GM19099 (cell line): ENCODE data around the gene ZC3H12D.

Experiments used
- POLR2A ChIP-seq: IDR thresholded peaks from 3 replicates; pipeline ENCODE4 v1.6.1; 2011; ENCODE audit warnings: low read depth; ENCODE audit not compliant: insufficient read length; ENCODE audit errors: extremely low read depth

Gene ZC3H12D

DNA sequence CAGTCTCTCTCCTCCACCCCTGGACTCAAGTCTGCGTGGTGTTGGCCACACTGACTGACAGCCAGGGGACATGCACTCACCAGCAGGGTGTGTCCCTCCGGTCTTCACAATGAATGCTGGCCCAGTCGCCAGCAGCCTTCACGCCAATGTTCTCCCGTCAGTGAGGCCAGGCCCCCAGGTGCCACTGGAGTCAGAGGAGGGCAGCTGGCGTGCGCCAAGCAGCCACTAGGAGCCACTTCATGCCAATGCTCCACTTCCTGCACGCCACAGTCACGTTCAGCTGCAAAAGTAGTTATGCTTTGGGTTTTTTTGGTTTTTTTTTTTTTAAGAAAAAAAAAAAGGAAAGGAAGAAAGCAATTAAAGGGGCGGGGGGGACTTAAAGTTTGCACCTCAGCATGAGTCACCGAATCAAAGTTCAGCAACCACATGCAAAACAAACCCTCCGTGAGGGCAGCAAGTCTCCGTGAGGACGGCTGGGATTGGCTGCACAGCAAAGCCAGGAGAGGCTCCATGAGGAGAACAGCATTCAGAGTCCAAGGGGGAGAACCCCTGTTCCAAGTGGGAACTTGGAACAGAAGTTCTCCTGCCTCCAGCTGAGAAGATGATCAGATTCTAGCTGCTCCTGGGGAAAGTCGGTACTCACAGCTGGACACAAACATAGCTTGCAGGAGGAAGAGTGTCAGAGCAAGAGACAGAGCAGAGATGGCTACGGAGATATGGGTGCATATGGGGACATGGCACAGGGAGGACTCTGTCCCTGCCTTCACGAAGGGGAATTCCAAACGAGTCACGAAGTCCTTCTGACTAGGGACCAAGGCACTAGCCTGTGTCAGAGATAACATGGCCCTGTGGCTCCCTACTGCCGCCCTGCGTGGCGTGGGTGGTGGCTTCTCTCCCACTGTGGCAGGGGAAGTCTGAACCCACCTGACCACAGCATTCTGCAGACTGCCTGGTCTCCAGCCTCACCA is at the start of gene ZC3H12D:
Gene ZC3H12D, minus strand, starts transcription at position 282 of the 968 bp plus-strand sequence. CDS start 10,471 bp downstream, outside the sequence.
- peak; percentile 66 for TF ChIP-seq POLR2A

DNA sequence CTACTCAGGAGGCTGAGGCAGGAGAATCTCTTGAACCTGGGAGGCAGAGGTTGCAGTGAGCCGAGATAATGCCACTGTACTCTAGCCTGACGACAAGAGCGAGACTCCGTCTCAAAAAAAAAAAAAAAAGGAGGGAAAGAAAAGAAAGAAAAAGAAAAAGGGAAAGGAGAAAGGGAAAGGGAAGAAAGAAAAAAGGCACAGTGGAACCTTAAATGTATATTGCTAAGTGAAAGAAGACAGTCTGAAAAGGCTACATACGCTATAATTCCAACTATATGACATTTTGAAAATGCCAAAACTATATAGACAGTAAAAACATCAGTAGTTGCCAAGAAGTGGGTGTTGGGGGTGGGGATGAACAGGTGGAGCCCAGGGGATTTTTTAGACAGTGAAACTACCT is 44.8 kb upstream of the ZC3H12D start:
- TF ChIP-seq POLR2A: no peak

DNA sequence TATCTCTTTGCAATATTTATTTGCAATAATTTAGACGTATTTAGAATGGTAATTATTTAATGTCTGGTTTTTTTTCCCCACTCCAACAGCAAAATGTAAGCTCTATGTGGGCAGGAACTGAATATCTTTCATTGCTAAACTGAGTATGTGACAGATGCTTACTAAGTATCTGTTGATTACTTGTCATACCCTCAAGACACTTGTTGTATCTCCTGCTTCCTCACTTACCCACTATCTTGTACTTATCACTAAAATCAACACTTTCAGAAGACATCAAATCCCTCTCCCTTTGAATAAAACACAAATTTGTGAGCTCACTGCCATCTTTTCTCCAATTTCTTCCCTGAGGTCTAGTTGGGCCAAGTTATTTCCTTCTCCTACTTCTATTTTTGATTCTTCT is 30.7 kb upstream of the ZC3H12D start:
- TF ChIP-seq POLR2A: no peak

DNA sequence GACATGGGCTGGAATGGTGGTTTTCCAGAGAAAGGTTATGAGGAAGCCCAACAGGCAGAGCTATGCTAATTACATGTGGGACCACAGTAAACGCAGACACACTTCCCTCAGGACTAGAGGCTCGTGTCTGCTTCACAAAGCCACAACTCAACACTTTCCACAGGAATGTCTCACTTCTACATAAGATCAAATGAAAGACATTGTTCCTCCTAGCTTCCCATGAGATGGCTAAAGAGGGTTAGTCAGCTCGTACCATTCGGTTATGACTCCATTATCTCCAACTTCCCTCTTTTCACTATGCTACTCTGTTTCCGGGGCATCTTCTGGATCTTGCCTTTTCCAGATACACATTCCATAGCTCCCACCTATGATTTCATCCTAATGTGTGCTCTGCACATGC is 29.1 kb upstream of the ZC3H12D start:
- TF ChIP-seq POLR2A: no peak

DNA sequence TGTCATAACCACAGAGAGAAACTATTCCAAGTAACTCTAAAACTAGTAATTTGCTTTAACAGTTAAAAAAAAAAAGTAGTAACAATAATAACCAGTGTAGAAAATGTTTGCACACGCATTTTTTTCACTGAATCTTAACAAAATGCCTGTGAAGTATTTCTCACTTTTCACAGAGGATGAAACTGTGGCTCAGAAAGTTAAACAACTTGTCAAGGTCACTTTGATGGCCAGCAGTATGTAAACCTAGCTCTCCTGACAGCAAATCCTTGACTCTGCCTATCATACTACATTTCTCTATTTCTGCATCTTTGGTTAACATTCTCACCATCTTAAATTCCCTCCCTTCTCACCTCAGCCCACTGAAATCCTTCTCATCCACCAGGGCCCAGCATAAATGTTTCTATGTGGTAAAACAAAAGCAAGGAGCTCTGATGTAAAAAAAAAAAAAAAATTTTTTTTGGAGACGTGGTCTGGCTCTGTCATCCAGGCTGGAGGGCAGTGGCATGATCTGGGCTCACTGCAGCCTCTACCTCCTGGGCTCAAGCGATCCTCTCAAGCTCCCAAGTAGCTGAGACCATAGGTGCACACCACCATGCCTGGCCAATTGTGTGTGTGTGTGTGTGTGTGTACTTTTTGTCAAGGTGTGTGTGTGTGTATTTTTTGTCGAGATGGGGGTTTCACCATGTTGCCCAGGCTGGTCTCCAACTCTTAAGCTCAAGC is 26.1 kb upstream of the ZC3H12D start:
- no peak for TF ChIP-seq POLR2A

DNA sequence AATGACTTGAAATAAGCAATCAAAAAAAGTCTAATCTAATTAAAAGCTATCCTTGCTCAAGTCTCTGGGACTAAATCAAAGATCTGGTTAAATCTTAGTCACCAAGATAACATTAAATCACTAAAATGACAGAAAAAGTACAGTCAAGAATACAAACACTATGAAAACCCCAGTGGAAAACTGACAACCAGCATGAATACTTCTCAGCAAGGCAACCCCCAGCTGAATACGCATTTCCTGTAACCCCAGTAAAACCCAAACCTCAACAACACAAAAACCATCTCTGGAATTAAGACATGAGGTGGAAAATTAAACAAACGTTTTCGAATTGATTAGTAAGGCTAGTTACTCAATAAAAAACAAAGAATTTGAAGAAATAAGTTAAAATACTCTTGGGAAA is 23.7 kb upstream of the ZC3H12D start:
- no peak for TF ChIP-seq POLR2A

DNA sequence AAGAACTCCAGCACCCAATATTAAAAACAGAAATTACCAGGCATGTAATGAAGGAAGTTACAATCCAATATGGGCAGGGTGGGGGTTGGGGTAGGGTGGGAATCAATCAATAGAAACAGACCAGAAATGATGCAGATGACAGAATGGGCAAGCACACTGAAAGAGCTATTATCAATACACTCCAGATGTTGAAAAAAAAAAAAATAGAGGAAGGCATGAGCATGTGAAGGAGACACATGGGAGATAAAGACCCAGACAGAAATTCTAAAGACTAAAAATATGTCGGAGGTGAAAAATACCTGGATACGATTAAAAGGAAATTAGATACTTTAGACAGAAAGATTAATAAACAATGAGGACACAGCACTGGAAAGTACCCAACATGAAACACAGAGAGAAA is 19.1 kb upstream of the ZC3H12D start:
- no peak for TF ChIP-seq POLR2A

DNA sequence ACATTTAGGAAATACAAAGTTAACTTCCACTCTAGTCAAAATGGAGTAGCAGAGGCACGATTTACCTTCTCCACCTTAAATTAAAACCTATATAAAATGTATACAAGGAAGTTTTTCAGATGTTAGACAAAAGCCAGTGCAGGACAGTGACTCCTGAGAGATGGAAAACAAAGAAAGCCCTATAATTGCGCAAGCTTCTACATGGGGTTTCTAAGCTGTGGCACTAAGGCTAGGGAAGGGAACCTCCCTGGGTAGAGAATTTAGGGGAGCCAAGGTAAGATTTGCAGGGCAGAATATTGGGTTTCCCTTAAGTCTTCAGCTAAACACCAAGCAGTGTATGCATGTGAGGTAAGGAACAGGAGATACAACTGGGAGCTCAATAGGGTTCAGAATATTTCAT is 18.5 kb upstream of the ZC3H12D start:
- TF ChIP-seq POLR2A: no peak

DNA sequence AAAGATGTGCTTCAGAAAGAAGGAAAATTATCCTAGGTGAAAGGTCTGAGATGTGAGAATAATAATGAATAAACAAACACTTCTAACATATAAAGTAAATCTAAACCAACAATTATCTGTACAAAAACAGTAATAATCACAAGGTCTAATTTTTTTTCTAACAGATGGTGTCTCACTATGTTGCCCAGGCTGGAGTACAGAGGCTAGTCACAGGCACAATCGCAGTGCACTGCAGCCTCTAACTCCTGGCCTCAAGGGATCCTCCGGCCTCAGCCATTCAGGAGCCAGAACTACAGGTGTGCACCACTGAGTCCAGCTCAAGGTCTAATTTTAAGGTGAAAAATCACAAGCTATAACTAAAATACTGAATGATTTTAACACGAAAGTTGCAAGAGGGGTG is 17.0 kb upstream of the ZC3H12D start:
- no peak for TF ChIP-seq POLR2A

DNA sequence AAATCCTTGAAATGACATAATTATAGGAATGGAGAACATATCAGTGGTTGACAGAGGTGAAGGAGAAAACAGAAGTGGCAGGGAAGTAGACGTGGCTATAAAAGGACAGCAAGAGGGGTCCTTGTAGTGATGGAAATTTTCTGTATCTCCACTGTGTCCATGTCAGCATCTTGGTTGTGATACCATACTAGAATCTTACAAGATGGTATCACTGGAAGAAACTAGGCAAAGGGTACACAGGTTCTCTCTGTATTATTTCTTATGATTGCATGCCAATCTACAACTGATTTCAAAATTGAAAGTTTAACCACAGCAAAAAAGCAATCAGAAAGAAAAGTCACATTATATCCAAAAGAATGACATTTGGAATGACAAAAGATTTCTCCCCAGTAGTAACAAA is 16.4 kb upstream of the ZC3H12D start:
- no peak for TF ChIP-seq POLR2A

DNA sequence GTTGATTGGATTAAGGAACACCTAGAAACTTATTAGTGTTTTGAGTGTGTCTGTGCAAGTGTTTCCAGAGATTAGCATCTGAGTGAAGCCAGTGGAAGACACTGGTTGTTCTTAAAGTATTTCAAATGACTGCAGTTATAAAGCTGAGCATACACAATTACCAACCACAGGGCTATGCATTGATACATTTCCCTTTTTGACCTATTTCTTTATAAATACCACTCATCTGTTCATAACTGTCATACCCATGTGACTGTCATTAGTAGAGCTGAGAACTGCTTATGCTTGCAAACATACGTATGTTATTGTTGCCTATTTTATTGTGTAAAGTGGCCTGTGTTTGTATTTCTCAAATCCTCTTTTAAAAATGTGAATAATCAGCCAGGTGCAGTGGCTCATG is 15.3 kb upstream of the ZC3H12D start:
- no peak for TF ChIP-seq POLR2A

DNA sequence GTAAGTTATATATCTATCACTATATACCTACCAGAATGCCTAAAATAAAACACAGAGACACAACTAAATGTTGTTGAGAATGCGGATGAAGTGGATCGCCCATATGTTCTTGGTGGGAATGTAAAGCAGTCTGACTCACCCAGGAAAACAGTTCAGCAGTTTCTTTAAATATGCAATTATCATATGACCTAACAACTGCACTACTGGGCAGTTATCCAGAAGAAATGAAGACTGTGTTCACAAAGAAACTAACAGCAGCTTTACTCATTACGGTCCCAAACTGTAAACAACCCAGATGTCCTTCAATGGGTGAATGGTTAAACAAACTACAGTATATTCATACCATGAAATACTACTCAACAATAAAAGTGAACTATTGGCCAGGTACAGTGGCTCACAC is 14.3 kb upstream of the ZC3H12D start:
- no peak for TF ChIP-seq POLR2A

DNA sequence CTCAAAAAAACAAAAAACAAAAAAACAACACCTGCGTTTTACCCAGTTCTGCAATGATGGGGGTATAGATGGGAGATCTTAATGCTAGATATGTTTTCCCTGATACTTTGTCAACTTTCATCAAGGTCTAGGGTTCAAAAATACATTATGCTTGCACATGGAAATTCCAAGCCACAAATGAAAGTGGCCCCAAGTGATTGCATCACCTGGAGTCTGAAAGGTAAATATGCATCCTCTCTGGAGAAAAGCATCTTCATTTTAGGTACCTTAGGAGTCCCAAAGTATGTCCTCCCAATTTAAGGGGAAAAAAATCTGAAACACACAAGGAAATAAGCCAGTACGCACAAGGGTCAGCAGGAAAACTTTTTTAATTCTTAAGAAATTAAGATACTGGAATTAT is 12.6 kb upstream of the ZC3H12D start:
- no peak for TF ChIP-seq POLR2A

DNA sequence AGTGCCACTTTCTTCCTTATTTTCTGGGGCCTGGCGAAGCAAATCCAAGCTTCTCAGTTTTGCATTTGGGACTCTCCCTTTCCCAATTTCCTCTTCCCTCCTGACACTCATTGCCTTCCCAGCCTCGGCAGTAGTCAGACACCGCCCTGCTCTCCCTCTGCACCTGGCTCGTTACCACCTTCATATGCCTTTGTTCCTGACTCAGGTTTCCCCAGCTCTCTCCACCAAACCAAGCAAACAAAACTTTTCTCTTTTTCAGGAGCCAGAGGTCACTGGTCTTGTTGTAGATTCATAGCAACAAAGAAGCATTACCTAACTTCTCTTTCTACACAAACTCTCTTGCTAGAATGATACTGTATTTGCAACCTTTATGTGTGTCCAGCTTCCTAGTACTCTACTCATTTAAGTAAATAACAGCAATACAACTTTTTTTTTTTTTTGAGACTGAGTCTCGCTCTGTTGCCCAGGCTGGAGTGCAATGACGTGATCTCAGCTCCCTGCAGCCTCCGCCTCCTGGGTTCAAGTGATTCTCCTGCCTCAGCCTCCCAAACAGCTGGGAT is 9.0 kb upstream of the ZC3H12D start:
- TF ChIP-seq POLR2A: no peak

DNA sequence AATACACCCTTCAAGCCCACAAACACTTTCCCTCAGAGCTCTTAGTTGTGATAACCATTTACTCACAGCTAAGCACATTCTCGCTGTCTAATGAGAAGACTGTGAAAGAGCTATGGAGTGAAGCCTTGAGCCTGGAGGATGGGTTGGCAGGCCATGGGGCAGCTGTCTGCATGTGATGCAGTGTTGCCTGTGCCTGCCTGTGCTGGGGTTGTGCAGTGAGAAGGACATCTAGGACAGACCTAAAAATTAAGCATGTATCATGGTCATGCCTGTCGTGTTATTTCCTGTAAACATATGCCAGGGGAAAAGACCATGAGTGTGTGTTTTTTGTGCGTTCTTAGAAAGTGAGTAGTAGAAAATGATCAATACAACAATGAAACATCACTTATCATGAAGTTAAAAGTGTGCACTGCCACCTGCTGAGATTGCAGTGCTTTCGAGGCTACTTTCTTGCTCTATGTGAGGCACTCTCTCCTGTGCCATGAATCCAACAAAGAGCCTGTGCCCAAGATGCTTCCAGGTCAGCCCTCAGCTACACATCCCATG is 8.1 kb upstream of the ZC3H12D start:
- no peak for TF ChIP-seq POLR2A
